ENCODE measurements around the gene C9orf85.

Gene C9orf85

GRCh38 chr9:71918419-71918818 lies 7.0 kb downstream of the C9orf85 start:
- TF ChIP-seq CTCF (IDR thresholded peaks at IDR 0.05; ENCODE audit: low read depth, low read length): no peak
- no peak for DNase-seq (ENCODE audit: extremely low read depth, low read depth)

DNA sequence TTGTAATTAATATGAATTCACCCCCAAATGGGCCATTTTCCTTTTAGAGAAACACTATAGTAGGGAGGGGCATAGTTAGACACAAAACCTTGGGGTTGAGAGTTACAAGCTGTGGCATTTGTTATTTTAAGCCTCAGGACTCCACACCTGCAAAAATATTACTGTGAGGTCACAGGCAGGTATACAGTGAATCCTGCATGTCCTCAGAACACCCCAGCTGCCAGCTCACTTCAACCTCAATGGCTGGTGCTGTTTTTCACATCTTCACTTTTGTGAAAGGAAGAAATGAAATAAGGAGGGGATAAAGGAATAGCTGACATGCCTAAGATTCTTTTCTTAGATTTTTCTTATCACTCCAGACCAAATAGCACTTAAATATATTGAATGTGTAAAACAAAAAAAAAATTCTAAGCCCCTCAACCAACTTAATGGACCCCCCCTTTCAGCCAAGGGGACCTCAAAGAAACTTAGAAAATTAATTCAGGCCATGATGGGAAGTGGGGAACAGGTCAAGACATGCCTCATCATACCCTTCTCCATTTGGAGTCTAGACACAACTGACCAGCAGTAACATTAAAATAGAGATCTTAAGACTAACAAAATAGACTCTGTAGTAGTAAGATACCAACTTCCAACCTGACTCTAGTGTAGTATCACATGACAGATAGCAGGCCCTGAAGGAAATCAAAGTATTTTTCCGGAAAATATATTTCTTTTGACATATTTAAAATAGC lies 9.2 kb downstream of the C9orf85 start:
- no peak for TF ChIP-seq CTCF (IDR thresholded peaks at IDR 0.05; ENCODE audit: low read depth, low read length)
- DNase-seq (ENCODE audit: extremely low read depth, low read depth): no peak

- no peak for TF ChIP-seq CTCF (IDR thresholded peaks at IDR 0.05; ENCODE audit: low read depth, low read length)
- DNase-seq (ENCODE audit: extremely low read depth, low read depth): no peak
These were observed 9.9 kb downstream of the C9orf85 start for GRCh38 chr9:71921190-71921814.

DNA sequence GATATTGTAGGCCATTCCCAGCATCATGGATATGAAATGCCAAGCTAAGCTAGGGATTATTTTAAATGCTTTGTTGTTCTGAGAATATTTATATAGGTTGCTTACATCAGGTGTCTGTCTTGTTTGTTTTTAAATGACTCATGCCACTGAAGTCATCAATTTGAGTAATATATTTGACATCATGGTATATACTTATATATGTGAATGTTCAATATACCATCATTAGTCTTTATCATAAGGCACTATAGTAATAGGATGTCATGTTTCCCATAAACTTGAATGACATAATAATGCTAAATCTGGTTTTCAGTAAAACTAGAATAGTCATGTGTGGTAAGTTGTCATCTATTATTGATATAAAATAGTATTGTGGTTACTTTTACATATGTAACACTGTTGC lies 13.1 kb downstream of the C9orf85 start:
- no peak for DNase-seq (ENCODE audit: extremely low read depth, low read depth)
- no peak for TF ChIP-seq CTCF (IDR thresholded peaks at IDR 0.05; ENCODE audit: low read depth, low read length)

- no peak for TF ChIP-seq CTCF (IDR thresholded peaks at IDR 0.05; ENCODE audit: low read depth, low read length)
- DNase-seq (ENCODE audit: extremely low read depth, low read depth): no peak
These were observed 14.4 kb downstream of the C9orf85 start for GRCh38 chr9:71925834-71926233.

DNA sequence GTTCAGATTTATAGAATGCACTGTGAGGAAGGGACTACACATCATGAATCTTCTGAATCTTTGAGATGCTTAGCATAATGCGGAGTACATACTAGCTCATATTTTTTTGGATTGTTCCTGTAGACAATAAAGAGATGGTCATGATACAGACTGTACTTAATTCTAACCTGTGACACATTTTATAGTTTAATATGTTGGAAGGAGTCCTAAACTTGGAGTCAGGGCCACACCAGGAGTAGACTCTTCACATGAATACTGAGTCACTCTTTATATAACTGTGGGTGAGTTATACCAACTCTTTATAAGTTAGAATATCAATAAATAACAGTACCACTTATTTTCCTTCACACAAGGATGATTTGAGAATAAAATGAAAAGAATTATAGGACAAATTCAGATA lies 16.9 kb downstream of the C9orf85 start:
- no peak for DNase-seq (ENCODE audit: extremely low read depth, low read depth)
- TF ChIP-seq CTCF (IDR thresholded peaks at IDR 0.05; ENCODE audit: low read depth, low read length): no peak

DNA sequence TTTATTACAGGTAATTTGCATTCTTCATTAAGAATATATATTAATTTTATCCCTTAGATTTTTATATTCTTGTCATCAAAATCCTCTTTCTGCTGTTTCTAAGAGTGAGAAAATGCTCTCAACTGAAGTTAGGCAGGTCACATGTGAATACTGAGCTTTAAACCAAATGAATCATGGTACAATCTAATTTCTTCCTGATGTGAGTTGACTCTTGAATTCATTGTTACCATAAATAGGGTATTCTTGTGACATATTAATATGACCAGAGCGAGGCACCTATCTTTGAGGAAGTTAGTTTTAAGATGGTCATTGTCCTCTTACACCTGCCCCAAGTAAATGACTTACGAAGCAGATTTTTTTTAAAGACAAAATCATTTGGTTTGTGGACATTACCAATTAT lies 17.4 kb downstream of the C9orf85 start:
- TF ChIP-seq CTCF (IDR thresholded peaks at IDR 0.05; ENCODE audit: low read depth, low read length): no peak
- DNase-seq (ENCODE audit: extremely low read depth, low read depth): no peak
